HepG2 (cell line): Measurements from ENCODE around the gene PLCB1. TPM values are rescaled to one million over a fixed set of nuclear protein-coding genes. Genes with fewer than 3 reads are reported as not detected.

Experiments
- ATAC-seq: fragments of 200-7000 bp; cut with Tn5 transposase; 3 replicates; pipeline ENCODE4 v1.9.1; 2020; ENCODE audit warnings: mild to moderate bottlenecking, moderate library complexity
- BruUV-seq: library from RNA; stranded (reverse); fragments of 400-500 nt; replicated peaks from 2 replicates; lab custom pipeline; 2021; lab: Mats Ljungman, UMichigan
- CTCF ChIA-PET: fragments of 300-600 bp; formaldehyde crosslinking; extraction: SDS; loops from one replicate; lab custom pipeline; 2021; ENCODE audit warnings: low total read pairs, inconsistent platforms, low intra/inter-chr PET ratio; lab: Yijun Ruan, JAX
- POLR2A ChIA-PET: fragments of 350-600 bp; sonication (Branson Sonifier 250); formaldehyde crosslinking; loops from one replicate; lab custom pipeline; 2020; ENCODE audit warnings: antibody characterized with exemption, inconsistent platforms; lab: Yijun Ruan, JAX
- DNase-seq: peaks from one replicate; pipeline ENCODE4 v3.0.0-alpha.2; 2015; ENCODE audit warnings: low spot score
- FAIRE-seq: peaks from 3 replicates; lab custom pipeline; 2011; peaks lifted over from hg19 to GRCh38; lab: Jason Lieb, UNC
- H2AFZ ChIP-seq: one replicate; pipeline ENCODE4 v1.6.1; 2011; ENCODE audit warnings: low read length, inconsistent platforms
- H3K27ac ChIP-seq: fragments of 300-600 bp; 3 replicates; pipeline ENCODE4 v1.8.0; 2011; ENCODE audit warnings: mixed run types, mild to moderate bottlenecking, mixed read lengths, low read length, inconsistent platforms; ENCODE audit not compliant: insufficient read depth; ENCODE audit errors: extremely low read length
- H3K27me3 ChIP-seq, 2 experiments: fragments of 200-600 bp in 1 of 2; 2 replicates in 1 of 2; 3 replicates in 1 of 2; pipeline versions ENCODE4 v1.6.0 to v1.8.0; 2011; ENCODE audit warnings: low read length in 2 of 2, mild to moderate bottlenecking in 2 of 2, moderate library complexity in 2 of 2, inconsistent platforms in 1 of 2; ENCODE audit not compliant: insufficient read depth in 2 of 2, control insufficient read depth in 1 of 2
- H3K36me3 ChIP-seq, 2 experiments: fragments of 200-600 bp in 1 of 2; replicated peaks in 1 of 2; 2 replicates in 1 of 2; 3 replicates in 1 of 2; pipeline versions ENCODE4 v1.5.1 to v1.8.0; 2011; ENCODE audit warnings: low read length in 2 of 2, inconsistent platforms in 1 of 2; ENCODE audit not compliant: insufficient read depth in 2 of 2, control insufficient read depth in 1 of 2
- H3K4me1 ChIP-seq: 2 replicates; pipeline ENCODE4 v1.5.1; 2012; ENCODE audit warnings: low read length, inconsistent platforms; ENCODE audit not compliant: insufficient read depth
- H3K4me2 ChIP-seq: 2 replicates; pipeline ENCODE4 v1.6.0; 2011; ENCODE audit warnings: low read depth, low read length, inconsistent platforms
- H3K4me3 ChIP-seq, 3 experiments: fragments of 200-600 bp in 1 of 3; sonication (generic), shearing (Covaris generic) in 1 of 3; replicated peaks in 1 of 3; 2 replicates each; pipeline ENCODE4 v1.5.1; 2011 to 2016; ENCODE audit warnings: low read length in 3 of 3, inconsistent platforms in 2 of 3, low read depth in 2 of 3, mild to moderate bottlenecking in 2 of 3, control low read depth in 1 of 3, mixed read lengths in 1 of 3; ENCODE audit not compliant: insufficient read depth in 1 of 3
- H3K79me2 ChIP-seq: one replicate; pipeline ENCODE4 v1.6.1; 2011; ENCODE audit warnings: low read length, inconsistent platforms; ENCODE audit not compliant: insufficient read depth
- H3K9ac ChIP-seq: 2 replicates; pipeline ENCODE4 v1.6.0; 2011; ENCODE audit warnings: mild to moderate bottlenecking, low read depth, low read length, inconsistent platforms; ENCODE audit not compliant: insufficient read depth
- H3K9me3 ChIP-seq: 2 replicates; pipeline ENCODE4 v1.5.1; 2012; ENCODE audit warnings: mild to moderate bottlenecking, low read length
- H4K20me1 ChIP-seq: 2 replicates; pipeline ENCODE4 v1.6.0; 2011; ENCODE audit warnings: inconsistent platforms, mild to moderate bottlenecking, low read length, moderate library complexity; ENCODE audit not compliant: insufficient read depth
- FOXK2 ChIP-seq: fragments of 450-650 bp; IDR thresholded peaks from 2 replicates; pipeline ENCODE4 v1.6.1; 2016
- MYNN ChIP-seq: sonication (generic); formaldehyde crosslinking; IDR thresholded peaks from 2 replicates; pipeline ENCODE4 v1.4.0; 2020; ENCODE audit warnings: mild to moderate bottlenecking, low read depth, missing genetic modification reagents
- PHF8 ChIP-seq: sonication (generic); formaldehyde crosslinking; IDR thresholded peaks from 2 replicates; pipeline ENCODE4 v1.5.0; 2020; ENCODE audit warnings: missing genetic modification reagents
- RCOR2 ChIP-seq: IDR thresholded peaks from 2 replicates; pipeline ENCODE4 v1.6.1; 2016; ENCODE audit warnings: missing biosample characterization, missing genetic modification reagents
- REXO4 ChIP-seq: sonication (generic); formaldehyde crosslinking; IDR thresholded peaks from 2 replicates; pipeline ENCODE4 v1.8.0; 2022; ENCODE audit warnings: missing genetic modification reagents, mild to moderate bottlenecking, borderline replicate concordance
- YEATS4 ChIP-seq: sonication (generic); formaldehyde crosslinking; IDR thresholded peaks from 2 replicates; pipeline ENCODE4 v1.4.0; 2020; ENCODE audit warnings: missing genetic modification reagents, borderline replicate concordance
- ZNF282 ChIP-seq: fragments of 450-650 bp; IDR thresholded peaks from 2 replicates; pipeline ENCODE4 v1.6.1; 2018; ENCODE audit not compliant: partially characterized antibody
- ZNF510 ChIP-seq: sonication (generic); formaldehyde crosslinking; IDR thresholded peaks from 2 replicates; pipeline ENCODE4 v1.4.0; 2020; ENCODE audit warnings: low read depth, mild to moderate bottlenecking, missing genetic modification reagents
- ZNF556 ChIP-seq: sonication (generic); formaldehyde crosslinking; IDR thresholded peaks from 2 replicates; pipeline ENCODE4 v1.4.0; 2020; ENCODE audit warnings: mild to moderate bottlenecking, missing genetic modification reagents, borderline replicate concordance
- ZNF749 ChIP-seq: sonication (generic); formaldehyde crosslinking; IDR thresholded peaks from 2 replicates; pipeline ENCODE4 v1.8.0; 2022; ENCODE audit warnings: mild to moderate bottlenecking, missing genetic modification reagents, moderate library complexity, borderline replicate concordance
- ZNF766 ChIP-seq: sonication (generic); formaldehyde crosslinking; IDR thresholded peaks from 2 replicates; pipeline ENCODE4 v1.5.0; 2020; ENCODE audit warnings: missing genetic modification reagents, borderline replicate concordance
- WGBS: methylation state at CpG from one replicate; pipeline ENCODE4 v1.1.6; 2017; ENCODE audit warnings: low lambda C conversion rate; 5-methylcytosine and 5-hydroxymethylcytosine counted together
- in situ Hi-C: cut with HindIII; loops from 2 replicates; pipeline ENCODE4 v1.10.0; 2017; ENCODE audit warnings: low pct_unique_long_range_greater_than_20kb; ENCODE audit not compliant: extremely low pct_ligation_motif_present
- intact Hi-C: fragments of 100-400 bp; cut with micrococcal nuclease; formaldehyde crosslinking; loops from one replicate; pipeline ENCODE4 v1.10.0; 2022; ENCODE audit not compliant: unreplicated experiment
- polyA plus RNA-seq, 8 experiments: library from polyadenylated mRNA; depleted of rRNA in 3 of 8; stranded (reverse) in 7 of 8; unstranded in 1 of 8; fragments of >200 nt; fragmentation: Illumina TruSeq in 4 of 8; extraction: Trizol in 4 of 8; gene quantifications; 2 replicates each; pipeline versions ENCODE4 v1.2.1 to v1.2.3, GENCODE V29; 2011 to 2016; ENCODE audit warnings: low read depth in 4 of 8, missing spikeins in 1 of 8, mixed read lengths in 1 of 8; ENCODE audit not compliant: insufficient read depth in 1 of 8
- total RNA-seq, 5 experiments: library from RNA; depleted of rRNA; stranded (reverse); fragments of >200 nt; fragmentation: Illumina TruSeq; extraction: Trizol; gene quantifications; 2 replicates each; pipeline ENCODE4 v1.2.3, GENCODE V29; 2016; ENCODE audit warnings: low read depth in 1 of 5
- TF ChIP-seq, protein P1 (sequence below): fragments of 450-650 bp; IDR thresholded peaks from 2 replicates; pipeline ENCODE4 v1.6.1; 2017; ENCODE audit warnings: mild to moderate bottlenecking
- TF ChIP-seq, protein P2 (sequence below): sonication (generic); formaldehyde crosslinking; IDR thresholded peaks from 2 replicates; pipeline ENCODE4 v1.9.0; 2021; ENCODE audit warnings: missing genetic modification reagents, borderline replicate concordance

The PLCB1 gene
- total and polyA plus RNA-seq, 2 of the 13 experiments (the other 11 are each of a cell fraction or from before 2014, with no cell fraction given): 42.4 to 55.9 TPM

DNA sequence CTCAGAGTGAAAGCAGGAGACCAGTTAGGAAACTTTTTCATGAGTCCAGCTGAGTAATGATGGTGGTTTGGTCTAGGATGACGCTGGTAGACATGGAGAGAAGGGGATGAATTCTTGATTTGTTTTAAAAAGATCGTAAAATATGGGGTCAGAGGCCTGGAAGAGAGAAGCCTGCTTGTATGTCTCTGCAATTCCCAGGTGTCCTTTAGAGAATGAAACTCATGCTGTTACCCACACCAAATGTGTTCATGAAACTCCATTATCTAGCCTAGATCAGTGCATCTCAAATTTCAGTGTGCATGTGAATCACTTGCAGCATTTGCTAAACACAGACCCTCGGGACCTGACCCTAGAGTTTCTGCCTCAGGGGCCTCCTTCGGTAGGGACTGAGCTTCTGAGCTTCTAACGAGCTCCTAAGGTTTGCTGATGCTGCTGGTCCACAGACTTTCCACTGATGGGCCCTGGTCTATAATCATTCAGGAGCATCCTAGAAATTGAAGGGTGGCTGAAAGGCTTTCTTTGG is 634.9 kb downstream of the PLCB1 start:
- no peak for FAIRE-seq
- H3K27me3 ChIP-seq: no peaks in the 10 kb centered on the region
- H3K36me3 ChIP-seq: peaks cover 17 to 39% of the 10 kb centered on the region in 2 experiments
- H3K4me2 ChIP-seq: no peak overlapping the region
- no peak overlapping the region for H3K27ac ChIP-seq
- WGBS: 96% methylated on average over 5 of the region's 5 CpGs
- no peak for ATAC-seq
- DNase-seq: no peak
- intact Hi-C loops (no loop called here), in situ Hi-C loops (no loop called here)
- no peaks in the 10 kb centered on the region for H4K20me1 ChIP-seq
- ChIA-PET POLR2A (no interaction called here), CTCF (no interaction called here)
- no peaks in the 10 kb centered on the region for H3K9me3 ChIP-seq
- no peak overlapping the region for H3K9ac ChIP-seq
- H3K4me1 ChIP-seq: no peaks in the 10 kb centered on the region
- no peaks in the 10 kb centered on the region for H3K79me2 ChIP-seq
- no TSS peak for BruUV-seq
- no peak overlapping the region for H2AFZ ChIP-seq
- no peak overlapping the region for H3K4me3 ChIP-seq
- TF ChIP-seq REXO4 (CRISPR knock-in tag) (no peak), ZNF282 (no peak), ZNF766 (CRISPR knock-in tag) (no peak), MYNN (CRISPR knock-in tag) (no peak), ZNF556 (no peak), FOXK2 (no peak), PHF8 (no peak), ZNF510 (no peak), RCOR2 (CRISPR knock-in tag) (no peak), ZNF749 (no peak), YEATS4 (no peak)
- TF ChIP-seq, protein P1, sequence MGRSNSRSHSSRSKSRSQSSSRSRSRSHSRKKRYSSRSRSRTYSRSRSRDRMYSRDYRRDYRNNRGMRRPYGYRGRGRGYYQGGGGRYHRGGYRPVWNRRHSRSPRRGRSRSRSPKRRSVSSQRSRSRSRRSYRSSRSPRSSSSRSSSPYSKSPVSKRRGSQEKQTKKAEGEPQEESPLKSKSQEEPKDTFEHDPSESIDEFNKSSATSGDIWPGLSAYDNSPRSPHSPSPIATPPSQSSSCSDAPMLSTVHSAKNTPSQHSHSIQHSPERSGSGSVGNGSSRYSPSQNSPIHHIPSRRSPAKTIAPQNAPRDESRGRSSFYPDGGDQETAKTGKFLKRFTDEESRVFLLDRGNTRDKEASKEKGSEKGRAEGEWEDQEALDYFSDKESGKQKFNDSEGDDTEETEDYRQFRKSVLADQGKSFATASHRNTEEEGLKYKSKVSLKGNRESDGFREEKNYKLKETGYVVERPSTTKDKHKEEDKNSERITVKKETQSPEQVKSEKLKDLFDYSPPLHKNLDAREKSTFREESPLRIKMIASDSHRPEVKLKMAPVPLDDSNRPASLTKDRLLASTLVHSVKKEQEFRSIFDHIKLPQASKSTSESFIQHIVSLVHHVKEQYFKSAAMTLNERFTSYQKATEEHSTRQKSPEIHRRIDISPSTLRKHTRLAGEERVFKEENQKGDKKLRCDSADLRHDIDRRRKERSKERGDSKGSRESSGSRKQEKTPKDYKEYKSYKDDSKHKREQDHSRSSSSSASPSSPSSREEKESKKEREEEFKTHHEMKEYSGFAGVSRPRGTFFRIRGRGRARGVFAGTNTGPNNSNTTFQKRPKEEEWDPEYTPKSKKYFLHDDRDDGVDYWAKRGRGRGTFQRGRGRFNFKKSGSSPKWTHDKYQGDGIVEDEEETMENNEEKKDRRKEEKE: no peak
- TF ChIP-seq, protein P2, sequence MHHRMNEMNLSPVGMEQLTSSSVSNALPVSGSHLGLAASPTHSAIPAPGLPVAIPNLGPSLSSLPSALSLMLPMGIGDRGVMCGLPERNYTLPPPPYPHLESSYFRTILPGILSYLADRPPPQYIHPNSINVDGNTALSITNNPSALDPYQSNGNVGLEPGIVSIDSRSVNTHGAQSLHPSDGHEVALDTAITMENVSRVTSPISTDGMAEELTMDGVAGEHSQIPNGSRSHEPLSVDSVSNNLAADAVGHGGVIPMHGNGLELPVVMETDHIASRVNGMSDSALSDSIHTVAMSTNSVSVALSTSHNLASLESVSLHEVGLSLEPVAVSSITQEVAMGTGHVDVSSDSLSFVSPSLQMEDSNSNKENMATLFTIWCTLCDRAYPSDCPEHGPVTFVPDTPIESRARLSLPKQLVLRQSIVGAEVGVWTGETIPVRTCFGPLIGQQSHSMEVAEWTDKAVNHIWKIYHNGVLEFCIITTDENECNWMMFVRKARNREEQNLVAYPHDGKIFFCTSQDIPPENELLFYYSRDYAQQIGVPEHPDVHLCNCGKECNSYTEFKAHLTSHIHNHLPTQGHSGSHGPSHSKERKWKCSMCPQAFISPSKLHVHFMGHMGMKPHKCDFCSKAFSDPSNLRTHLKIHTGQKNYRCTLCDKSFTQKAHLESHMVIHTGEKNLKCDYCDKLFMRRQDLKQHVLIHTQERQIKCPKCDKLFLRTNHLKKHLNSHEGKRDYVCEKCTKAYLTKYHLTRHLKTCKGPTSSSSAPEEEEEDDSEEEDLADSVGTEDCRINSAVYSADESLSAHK (CRISPR knock-in tag): no peak
